ENCODE data around the gene PARD3. TPM values are rescaled to one million over a fixed set of nuclear protein-coding genes. Genes with fewer than 3 reads are reported as not detected.

The PARD3 gene
- total RNA-seq, 2 experiments from 2014 or later: 0.53 to 0.71 TPM

DNA sequence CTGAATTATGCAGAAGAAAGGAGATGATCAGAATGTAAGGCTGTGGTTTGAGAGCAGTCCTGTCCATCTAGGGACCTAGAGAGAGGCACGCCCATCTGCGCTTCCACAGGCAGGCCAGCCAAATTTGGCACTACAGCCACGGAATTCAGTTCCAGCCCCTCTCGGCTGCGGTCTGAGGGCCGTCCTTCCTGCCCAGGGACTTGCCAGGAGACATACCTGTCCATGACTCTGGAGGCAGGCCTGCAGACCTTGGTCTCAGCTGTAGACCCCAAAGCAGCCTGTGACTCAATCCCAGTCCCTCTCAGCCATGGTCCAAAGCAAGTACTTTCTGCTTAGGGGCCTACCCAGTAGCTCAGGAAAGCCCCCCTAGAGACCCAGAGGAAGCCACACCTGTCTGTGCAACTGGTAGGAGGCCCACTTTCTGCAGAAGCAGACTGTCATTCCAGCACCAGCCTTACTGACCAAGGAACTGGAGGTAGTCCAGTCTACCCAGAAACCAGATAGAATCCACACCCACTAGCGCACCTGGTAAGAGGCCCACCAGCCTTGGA lies 720.9 kb downstream of the PARD3 start:
- no peak for DNase-seq
- no peak overlapping the region for H3K27ac Mint-ChIP-seq

DNA sequence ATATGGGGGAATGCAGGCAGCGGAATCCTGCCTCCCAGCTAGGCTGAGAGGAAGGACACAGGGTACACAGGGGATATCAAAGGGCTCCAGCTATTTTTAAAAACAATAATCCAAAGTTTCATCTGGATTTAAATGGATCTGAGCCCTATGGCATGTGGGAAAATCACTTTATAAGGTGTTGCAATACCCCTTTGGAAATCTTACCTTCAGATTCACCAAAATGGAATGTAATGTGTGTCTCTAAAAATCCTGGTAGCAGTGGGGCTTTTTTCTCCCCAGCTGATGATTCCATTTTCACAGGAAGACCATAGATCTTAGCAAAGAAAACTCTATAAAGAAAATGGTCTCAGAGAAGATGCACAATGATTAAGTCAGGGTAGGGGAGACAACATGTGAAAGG lies 722.2 kb downstream of the PARD3 start:
- ChIA-PET CTCF (no interaction called here), POLR2A (no interaction called here)
- no peak overlapping the region for H3K4me3 ChIP-seq (ENCODE audit: low read length)
- H3K27ac Mint-ChIP-seq: no peak overlapping the region
- intact Hi-C loops (cut with DNase I, micrococcal nuclease): no loop called here
- H3K4me3 Mint-ChIP-seq: no peak overlapping the region
- peaks cover 8% of the 10 kb centered on the region for H3K27me3 Mint-ChIP-seq
- no peak overlapping the region for H3K27ac ChIP-seq (ENCODE audit: low read depth in 1 of 2, low read length in 2 of 2)
- H3K9me3 ChIP-seq (ENCODE audit: control insufficient read depth in 1 of 2, insufficient read depth in 1 of 2, low read length in 2 of 2): peaks cover 11 to 27% of the 10 kb centered on the region in 2 experiments
- H3K36me3 ChIP-seq (ENCODE audit: insufficient read depth, low read length): no peaks in the 10 kb centered on the region
- H3K9me3 Mint-ChIP-seq: peaks cover 12% of the 10 kb centered on the region
- no peaks in the 10 kb centered on the region for H3K4me1 Mint-ChIP-seq (ENCODE audit: low read depth)
- DNase-seq (no peak), ATAC-seq (ENCODE audit: poor library complexity) (no peak)
- H3K27me3 ChIP-seq (ENCODE audit: control insufficient read depth in 1 of 2, insufficient read depth in 2 of 2, low read length in 2 of 2): no peaks in the 10 kb centered on the region
- H3K36me3 Mint-ChIP-seq (ENCODE audit: low read depth): no peaks in the 10 kb centered on the region
- no peaks in the 10 kb centered on the region for H3K4me1 ChIP-seq (ENCODE audit: insufficient read depth, low read length)
- TF ChIP-seq, protein P1, sequence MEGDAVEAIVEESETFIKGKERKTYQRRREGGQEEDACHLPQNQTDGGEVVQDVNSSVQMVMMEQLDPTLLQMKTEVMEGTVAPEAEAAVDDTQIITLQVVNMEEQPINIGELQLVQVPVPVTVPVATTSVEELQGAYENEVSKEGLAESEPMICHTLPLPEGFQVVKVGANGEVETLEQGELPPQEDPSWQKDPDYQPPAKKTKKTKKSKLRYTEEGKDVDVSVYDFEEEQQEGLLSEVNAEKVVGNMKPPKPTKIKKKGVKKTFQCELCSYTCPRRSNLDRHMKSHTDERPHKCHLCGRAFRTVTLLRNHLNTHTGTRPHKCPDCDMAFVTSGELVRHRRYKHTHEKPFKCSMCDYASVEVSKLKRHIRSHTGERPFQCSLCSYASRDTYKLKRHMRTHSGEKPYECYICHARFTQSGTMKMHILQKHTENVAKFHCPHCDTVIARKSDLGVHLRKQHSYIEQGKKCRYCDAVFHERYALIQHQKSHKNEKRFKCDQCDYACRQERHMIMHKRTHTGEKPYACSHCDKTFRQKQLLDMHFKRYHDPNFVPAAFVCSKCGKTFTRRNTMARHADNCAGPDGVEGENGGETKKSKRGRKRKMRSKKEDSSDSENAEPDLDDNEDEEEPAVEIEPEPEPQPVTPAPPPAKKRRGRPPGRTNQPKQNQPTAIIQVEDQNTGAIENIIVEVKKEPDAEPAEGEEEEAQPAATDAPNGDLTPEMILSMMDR (IDR thresholded peaks at IDR 0.05): no peak

More for the DNA sequence above, 720.9 kb downstream of the PARD3 start:
- TF ChIP-seq, protein P1 (IDR thresholded peaks at IDR 0.05): no peak
- ChIA-PET POLR2A (no interaction called here), CTCF (no interaction called here)
- no peaks in the 10 kb centered on the region for H3K4me1 ChIP-seq (ENCODE audit: insufficient read depth, low read length)
- H3K27ac ChIP-seq (ENCODE audit: low read depth in 1 of 2, low read length in 2 of 2): no peak overlapping the region
- H3K9me3 ChIP-seq (ENCODE audit: control insufficient read depth in 1 of 2, insufficient read depth in 1 of 2, low read length in 2 of 2): peaks cover 11 to 19% of the 10 kb centered on the region in 2 experiments
- H3K27me3 ChIP-seq (ENCODE audit: control insufficient read depth in 1 of 2, insufficient read depth in 2 of 2, low read length in 2 of 2): no peaks in the 10 kb centered on the region
- Mint-ChIP-seq H3K4me1 (ENCODE audit: low read depth) (no peaks in the 10 kb centered on the region), H3K27me3 (peaks cover 1% of the 10 kb centered on the region), H3K36me3 (ENCODE audit: low read depth) (no peaks in the 10 kb centered on the region), H3K4me3 (no peak overlapping the region), H3K9me3 (peaks cover 16% of the 10 kb centered on the region)
- H3K36me3 ChIP-seq (ENCODE audit: insufficient read depth, low read length): no peaks in the 10 kb centered on the region
- H3K4me3 ChIP-seq (ENCODE audit: low read length): no peak overlapping the region
- intact Hi-C loops (cut with DNase I, micrococcal nuclease): no loop called here
- ATAC-seq (ENCODE audit: poor library complexity): no peak

- TF ChIP-seq, protein P1 (IDR thresholded peaks at IDR 0.05): no peak
- no peak overlapping the region for H3K27ac ChIP-seq (ENCODE audit: low read depth in 1 of 2, low read length in 2 of 2)
- H3K36me3 ChIP-seq (ENCODE audit: insufficient read depth, low read length): no peaks in the 10 kb centered on the region
- Mint-ChIP-seq H3K9me3 (peaks cover 12% of the 10 kb centered on the region), H3K4me3 (no peak overlapping the region), H3K4me1 (ENCODE audit: low read depth) (no peaks in the 10 kb centered on the region), H3K27ac (no peak overlapping the region), H3K27me3 (peaks cover 8% of the 10 kb centered on the region), H3K36me3 (ENCODE audit: low read depth) (no peaks in the 10 kb centered on the region)
- H3K4me1 ChIP-seq (ENCODE audit: insufficient read depth, low read length): no peaks in the 10 kb centered on the region
- H3K9me3 ChIP-seq (ENCODE audit: control insufficient read depth in 1 of 2, insufficient read depth in 1 of 2, low read length in 2 of 2): peaks cover 11 to 30% of the 10 kb centered on the region in 2 experiments
- ChIA-PET POLR2A (no interaction called here), CTCF (no interaction called here)
- DNase-seq (no peak), ATAC-seq (ENCODE audit: poor library complexity) (no peak)
- intact Hi-C loops (cut with DNase I, micrococcal nuclease): no loop called here
- H3K4me3 ChIP-seq (ENCODE audit: low read length): no peak overlapping the region
- no peaks in the 10 kb centered on the region for H3K27me3 ChIP-seq (ENCODE audit: control insufficient read depth in 1 of 2, insufficient read depth in 2 of 2, low read length in 2 of 2)
Observed at GRCh38 chr10:34091635-34092195, 723.4 kb downstream of the PARD3 start.
